Measurements from ENCODE around the gene KIZ.
A peak's percentile ranks its signal among the peaks of the same experiment; 100 is the strongest.
"Not testable (repeated sequence)": the region's sequence is repeated elsewhere in the genome, so short reads cannot be mapped to it uniquely, and the experiment has no call there.

KIZ gene

DNA sequence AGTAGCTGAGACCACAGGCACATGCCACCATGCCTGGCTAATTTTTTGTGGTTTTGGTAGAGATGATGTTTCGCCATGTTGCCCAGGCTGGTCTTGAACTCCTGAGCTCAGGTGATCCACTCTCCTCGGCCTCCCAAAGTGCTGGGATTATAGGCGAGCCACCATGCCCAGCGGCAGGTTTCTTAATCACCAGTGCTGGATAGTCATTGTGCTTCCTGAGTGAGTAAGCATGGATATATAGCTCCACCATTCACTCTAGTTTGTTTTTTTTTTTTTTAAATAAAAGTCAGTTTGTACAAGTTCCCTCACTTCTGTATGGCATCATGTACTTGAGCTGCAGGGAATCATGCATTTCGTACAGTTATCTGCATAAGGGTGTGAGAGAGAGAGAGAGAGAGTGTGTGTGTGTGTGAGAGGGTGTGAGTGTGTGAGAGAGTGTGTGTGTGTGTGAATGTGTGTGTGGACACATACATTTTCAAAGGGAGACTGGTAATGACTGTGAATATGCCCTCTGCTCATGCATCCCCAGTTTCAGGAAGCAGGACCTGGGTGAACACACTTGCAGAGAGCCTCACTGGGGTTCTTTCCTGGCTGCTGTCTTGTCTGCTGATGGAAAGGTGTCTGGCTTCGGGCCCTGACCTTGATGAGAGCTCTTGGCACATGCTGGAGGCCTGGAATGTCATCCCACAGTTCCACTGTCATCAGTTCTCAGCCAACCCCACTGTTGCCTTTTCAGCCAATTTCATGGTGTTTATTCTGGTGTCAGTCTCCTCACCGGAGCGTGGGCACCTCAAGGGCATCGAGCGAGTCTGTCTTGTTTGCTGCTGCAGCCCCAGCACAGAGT, 112.3 kb downstream of the KIZ start:
- TF ChIP-seq, protein P1, sequence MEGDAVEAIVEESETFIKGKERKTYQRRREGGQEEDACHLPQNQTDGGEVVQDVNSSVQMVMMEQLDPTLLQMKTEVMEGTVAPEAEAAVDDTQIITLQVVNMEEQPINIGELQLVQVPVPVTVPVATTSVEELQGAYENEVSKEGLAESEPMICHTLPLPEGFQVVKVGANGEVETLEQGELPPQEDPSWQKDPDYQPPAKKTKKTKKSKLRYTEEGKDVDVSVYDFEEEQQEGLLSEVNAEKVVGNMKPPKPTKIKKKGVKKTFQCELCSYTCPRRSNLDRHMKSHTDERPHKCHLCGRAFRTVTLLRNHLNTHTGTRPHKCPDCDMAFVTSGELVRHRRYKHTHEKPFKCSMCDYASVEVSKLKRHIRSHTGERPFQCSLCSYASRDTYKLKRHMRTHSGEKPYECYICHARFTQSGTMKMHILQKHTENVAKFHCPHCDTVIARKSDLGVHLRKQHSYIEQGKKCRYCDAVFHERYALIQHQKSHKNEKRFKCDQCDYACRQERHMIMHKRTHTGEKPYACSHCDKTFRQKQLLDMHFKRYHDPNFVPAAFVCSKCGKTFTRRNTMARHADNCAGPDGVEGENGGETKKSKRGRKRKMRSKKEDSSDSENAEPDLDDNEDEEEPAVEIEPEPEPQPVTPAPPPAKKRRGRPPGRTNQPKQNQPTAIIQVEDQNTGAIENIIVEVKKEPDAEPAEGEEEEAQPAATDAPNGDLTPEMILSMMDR (conservative IDR thresholded peaks at IDR 0.05), result no peak
- no peak overlapping the region for H3K27ac ChIP-seq

DNA sequence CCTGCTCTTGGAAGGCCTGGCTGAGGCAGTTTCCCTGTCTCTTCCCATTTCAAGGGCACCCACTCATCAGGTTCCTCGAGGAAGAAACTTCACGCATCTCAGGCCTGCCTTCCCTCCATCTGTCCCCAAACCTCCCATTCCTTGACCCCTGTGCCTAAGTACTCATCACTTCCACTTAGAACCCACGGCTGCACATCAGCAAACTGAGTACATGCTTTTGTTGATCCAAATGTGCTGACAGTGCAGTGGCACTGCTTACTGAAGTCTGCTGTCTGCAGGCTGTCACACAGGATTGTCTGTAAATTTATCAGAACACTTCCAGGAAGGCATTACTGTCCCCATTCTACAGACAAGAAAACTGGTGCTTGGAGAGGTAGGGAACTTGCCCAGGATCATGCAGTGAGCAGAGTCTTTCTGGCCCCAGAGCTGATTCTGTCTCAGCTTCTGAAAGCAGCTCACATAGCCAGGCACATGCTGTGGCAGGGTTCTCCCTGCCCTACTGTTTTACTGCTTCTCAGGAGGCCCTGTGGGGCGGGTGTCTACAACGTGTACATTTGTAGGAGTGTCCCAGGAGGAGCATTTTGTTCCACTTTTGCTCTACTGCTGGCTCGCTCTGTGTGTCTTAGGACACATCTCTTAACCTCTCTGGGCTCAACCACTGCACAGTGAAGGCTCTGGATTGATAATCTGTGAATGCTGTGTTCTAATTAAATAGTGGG, 113.1 kb downstream of the KIZ start:
- TF ChIP-seq, protein P1 (conservative IDR thresholded peaks at IDR 0.05), result no peak
- no peak overlapping the region for H3K27ac ChIP-seq

DNA sequence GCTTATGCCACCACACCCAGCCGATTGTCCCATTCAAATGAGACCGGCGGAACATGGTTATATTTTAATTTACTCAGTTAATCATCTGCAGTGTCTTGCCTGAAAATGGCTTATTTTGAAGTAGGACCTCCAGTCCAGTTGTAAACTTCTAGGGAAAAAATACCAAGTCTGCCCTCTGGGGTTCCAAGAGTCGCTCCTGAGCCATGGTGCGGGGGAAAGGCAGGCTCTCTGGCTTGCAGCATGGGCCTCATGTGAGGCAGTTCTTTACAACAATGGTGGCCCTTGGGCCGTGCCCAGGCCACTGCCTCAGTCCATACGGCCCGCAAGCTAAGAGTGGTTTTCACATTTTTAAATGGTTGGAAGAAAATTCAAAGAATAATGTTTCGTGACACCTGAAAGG, 114.5 kb downstream of the KIZ start:
- TF ChIP-seq, protein P1 (conservative IDR thresholded peaks at IDR 0.05), result no peak

DNA sequence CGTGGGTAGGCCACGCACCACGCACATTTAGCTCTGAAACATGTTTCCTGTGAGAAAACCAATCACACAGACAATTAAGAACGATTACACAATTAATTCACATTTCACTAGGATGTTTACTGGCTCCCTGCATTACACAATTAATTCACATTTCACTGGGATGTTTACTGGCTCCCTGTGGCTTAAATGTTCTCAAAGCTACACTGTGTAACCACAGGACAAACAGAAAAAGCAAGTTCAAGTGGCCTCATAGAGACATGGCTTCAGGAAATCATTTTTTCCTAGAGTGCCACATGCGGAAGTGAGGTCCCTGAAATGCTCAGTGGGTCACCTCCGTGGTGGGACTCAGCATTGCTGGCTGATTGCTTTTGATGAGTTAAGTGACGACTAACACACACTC, 115.5 kb downstream of the KIZ start:
- H3K27ac ChIP-seq, result no peak overlapping the region
- TF ChIP-seq, protein P1 (conservative IDR thresholded peaks at IDR 0.05), result no peak

More for the DNA sequence above, 114.5 kb downstream of the KIZ start:
- H3K27ac ChIP-seq, result no peak overlapping the region

DNA sequence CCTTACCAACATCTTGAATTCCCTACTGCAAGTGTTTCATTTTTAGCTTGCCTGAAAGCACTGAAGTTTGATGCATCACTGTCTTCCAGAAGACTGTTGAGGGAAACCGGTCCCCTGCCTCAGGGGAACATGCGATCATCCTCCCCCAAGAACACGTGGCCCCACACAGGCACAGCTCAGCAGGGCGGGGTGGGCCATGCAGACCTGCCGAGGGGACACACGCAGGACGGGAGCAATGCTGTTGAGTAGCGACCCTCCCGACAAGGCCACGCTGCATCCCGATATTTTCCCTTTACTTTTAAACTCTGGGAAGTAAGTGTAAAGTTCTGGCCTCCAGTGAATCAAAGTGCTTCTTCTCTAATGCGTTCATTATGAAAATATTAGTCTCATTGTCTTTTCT, 117.9 kb downstream of the KIZ start:
- no peak overlapping the region for H3K27ac ChIP-seq
- TF ChIP-seq, protein P1 (conservative IDR thresholded peaks at IDR 0.05), result no peak

DNA sequence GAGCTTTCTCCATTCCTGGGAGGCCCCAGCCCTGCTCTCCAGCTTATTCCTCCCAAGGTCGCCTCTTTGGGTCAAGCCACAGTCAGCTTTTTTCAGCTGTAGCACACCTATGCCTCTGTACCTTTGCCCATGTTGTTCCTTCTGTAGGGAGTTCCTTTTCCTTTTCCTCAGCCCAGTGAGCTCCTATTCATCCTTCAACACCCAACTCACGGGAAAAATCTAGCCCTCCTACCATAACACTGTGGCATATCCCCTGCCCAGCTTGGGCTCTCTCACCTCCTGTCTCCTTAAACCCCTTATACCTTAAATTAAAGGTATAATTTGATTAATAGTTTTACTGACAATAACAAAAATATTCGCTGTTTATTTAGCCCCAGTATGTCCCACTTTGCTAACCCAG, 118.9 kb downstream of the KIZ start:
- no peak overlapping the region for H3K27ac ChIP-seq
- TF ChIP-seq, protein P1 (conservative IDR thresholded peaks at IDR 0.05), result no peak

DNA sequence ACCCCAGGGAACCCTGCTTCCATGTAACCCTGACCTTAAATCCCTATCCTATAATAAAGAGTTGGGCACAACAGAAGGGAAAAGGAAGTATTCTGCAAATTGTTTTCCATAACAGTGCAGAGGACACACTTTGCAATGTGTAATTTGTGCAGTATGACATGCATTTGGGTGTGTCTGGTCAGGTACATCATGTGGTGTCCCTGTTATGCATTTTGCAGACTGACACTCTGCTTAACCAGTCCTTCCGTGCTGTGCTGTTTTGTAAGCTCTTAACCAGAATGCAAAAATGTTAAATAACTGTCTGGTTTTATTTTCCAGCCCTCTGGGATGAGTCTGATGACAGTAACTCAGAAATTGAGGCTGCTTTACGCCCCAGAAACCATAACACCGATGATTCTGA, 120.3 kb downstream of the KIZ start:
- TF ChIP-seq, protein P1 (conservative IDR thresholded peaks at IDR 0.05), result no peak
- H3K27ac ChIP-seq, result peak overlapping the region; percentile 32

DNA sequence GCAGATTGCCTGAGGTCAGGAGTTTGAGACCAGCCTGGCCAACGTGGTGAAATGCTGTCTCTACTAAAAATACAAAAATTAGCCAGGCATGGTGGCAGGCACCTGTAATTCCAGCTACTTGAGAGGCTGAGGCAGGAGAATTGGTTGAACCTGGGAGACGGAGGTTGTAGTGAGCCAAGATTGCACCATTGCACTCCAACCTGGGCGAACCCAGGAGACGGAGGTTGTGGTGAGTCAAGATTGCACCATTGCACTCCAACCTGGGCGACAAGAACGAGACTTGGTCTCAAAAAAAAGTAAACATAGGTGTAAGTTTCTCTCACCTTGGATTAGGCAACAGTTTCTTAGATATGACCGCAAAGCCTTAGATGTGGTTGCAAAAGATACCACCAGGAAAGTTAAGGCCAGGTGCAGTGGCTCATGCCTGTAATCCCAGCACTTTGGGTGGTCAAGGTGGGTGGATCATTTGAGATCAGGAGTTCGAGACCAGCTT, 121.8 kb downstream of the KIZ start:
- not testable (repeated sequence) for H3K27ac ChIP-seq
